HEK293 (cell line): Measurements from ENCODE around the gene MOCS3.

Source experiments
- BCL11A ChIP-seq: fragments of 450-650 bp; formaldehyde crosslinking; IDR thresholded peaks from 2 replicates; pipeline ENCODE4 v1.5.1; 2016; ENCODE audit warnings: low read depth, missing biosample characterization, missing genetic modification characterization
- FEZF1 ChIP-seq: fragments of 450-650 bp; formaldehyde crosslinking; IDR thresholded peaks from 2 replicates; pipeline ENCODE4 v1.5.1; 2016; ENCODE audit warnings: missing biosample characterization, missing genetic modification characterization
- GLI4 ChIP-seq: fragments of 450-650 bp; formaldehyde crosslinking; IDR thresholded peaks from 2 replicates; pipeline ENCODE4 v1.5.1; 2016; ENCODE audit warnings: missing biosample characterization, missing genetic modification characterization
- MZF1 ChIP-seq: fragments of 450-650 bp; formaldehyde crosslinking; IDR thresholded peaks from 2 replicates; pipeline ENCODE4 v1.5.1; 2017; ENCODE audit warnings: missing biosample characterization, missing genetic modification characterization, borderline replicate concordance
- OVOL3 ChIP-seq: fragments of 450-650 bp; formaldehyde crosslinking; IDR thresholded peaks from 2 replicates; pipeline ENCODE4 v1.5.1; 2016; ENCODE audit warnings: missing biosample characterization, missing genetic modification characterization
- SP3 ChIP-seq: fragments of 450-650 bp; formaldehyde crosslinking; IDR thresholded peaks from 2 replicates; pipeline ENCODE4 v1.5.1; 2016; ENCODE audit warnings: missing biosample characterization, missing genetic modification characterization
- TRIM28 ChIP-seq: IDR thresholded peaks from 2 replicates; pipeline ENCODE4 v1.6.1; 2011; ENCODE audit warnings: low read length, control low read depth, borderline replicate concordance
- ZEB2 ChIP-seq: fragments of 450-650 bp; formaldehyde crosslinking; IDR thresholded peaks from 2 replicates; pipeline ENCODE4 v1.5.1; 2016; ENCODE audit warnings: missing biosample characterization, missing genetic modification characterization
- ZFP3 ChIP-seq: fragments of 450-650 bp; formaldehyde crosslinking; IDR thresholded peaks from 2 replicates; pipeline ENCODE4 v1.5.1; 2016; ENCODE audit warnings: low read depth, missing biosample characterization, missing genetic modification characterization
- ZFP41 ChIP-seq: fragments of 450-650 bp; formaldehyde crosslinking; IDR thresholded peaks from 2 replicates; pipeline ENCODE4 v1.5.1; 2016; ENCODE audit warnings: missing biosample characterization, missing genetic modification characterization, borderline replicate concordance
- ZIC2 ChIP-seq: fragments of 450-650 bp; formaldehyde crosslinking; IDR thresholded peaks from 2 replicates; pipeline ENCODE4 v1.5.1; 2016; ENCODE audit warnings: missing biosample characterization, missing genetic modification characterization
- ZNF114 ChIP-seq: fragments of 450-650 bp; formaldehyde crosslinking; IDR thresholded peaks from 2 replicates; pipeline ENCODE4 v1.5.0; 2017; ENCODE audit warnings: missing biosample characterization, missing genetic modification characterization
- ZNF174 ChIP-seq: fragments of 450-650 bp; formaldehyde crosslinking; IDR thresholded peaks from 2 replicates; pipeline ENCODE4 v1.5.0; 2017; ENCODE audit warnings: missing biosample characterization, mild to moderate bottlenecking, missing genetic modification characterization
- ZNF292 ChIP-seq: fragments of 450-650 bp; formaldehyde crosslinking; IDR thresholded peaks from 2 replicates; pipeline ENCODE4 v1.5.1; 2016; ENCODE audit warnings: low read depth, missing biosample characterization, missing genetic modification characterization, borderline replicate concordance
- ZNF354C ChIP-seq: fragments of 450-650 bp; formaldehyde crosslinking; IDR thresholded peaks from 2 replicates; pipeline ENCODE4 v1.5.1; 2016; ENCODE audit warnings: missing biosample characterization, missing genetic modification characterization, low read depth, borderline replicate concordance
- ZNF391 ChIP-seq: fragments of 450-650 bp; formaldehyde crosslinking; IDR thresholded peaks from 2 replicates; pipeline ENCODE4 v1.5.1; 2016; ENCODE audit warnings: low read depth, missing biosample characterization, missing genetic modification characterization, borderline replicate concordance
- ZNF426 ChIP-seq: fragments of 450-650 bp; formaldehyde crosslinking; IDR thresholded peaks from 2 replicates; pipeline ENCODE4 v1.5.1; 2017; ENCODE audit warnings: missing biosample characterization, missing genetic modification characterization, mild to moderate bottlenecking, inconsistent platforms, moderate library complexity
- ZNF555 ChIP-seq: fragments of 450-650 bp; formaldehyde crosslinking; conservative IDR thresholded peaks from 2 replicates; pipeline ENCODE4 v1.5.1; 2017; ENCODE audit warnings: missing biosample characterization, mild to moderate bottlenecking, missing genetic modification characterization, inconsistent platforms
- ZNF560 ChIP-seq: fragments of 450-650 bp; formaldehyde crosslinking; IDR thresholded peaks from 2 replicates; pipeline ENCODE4 v1.5.1; 2017; ENCODE audit warnings: missing biosample characterization, missing genetic modification characterization, borderline replicate concordance
- ZNF629 ChIP-seq: fragments of 450-650 bp; formaldehyde crosslinking; IDR thresholded peaks from 2 replicates; pipeline ENCODE4 v1.5.1; 2017; ENCODE audit warnings: missing biosample characterization, missing genetic modification characterization
- ZNF677 ChIP-seq: fragments of 450-650 bp; IDR thresholded peaks from 2 replicates; pipeline ENCODE4 v1.5.0; 2018; ENCODE audit warnings: missing biosample characterization, mild to moderate bottlenecking, missing genetic modification characterization, moderate library complexity
- ZNF785 ChIP-seq: fragments of 450-650 bp; formaldehyde crosslinking; IDR thresholded peaks from 2 replicates; pipeline ENCODE4 v1.5.1; 2016; ENCODE audit warnings: missing biosample characterization, missing genetic modification characterization
- ZSCAN16 ChIP-seq: fragments of 450-650 bp; formaldehyde crosslinking; IDR thresholded peaks from 2 replicates; pipeline ENCODE4 v1.5.1; 2016; ENCODE audit warnings: missing biosample characterization, missing genetic modification characterization
- TF ChIP-seq, protein P1 (sequence below): fragments of 450-650 bp; formaldehyde crosslinking; IDR thresholded peaks from 2 replicates; pipeline ENCODE4 v1.5.1; 2016; ENCODE audit warnings: missing biosample characterization, missing genetic modification characterization
- TF ChIP-seq, protein P2 (sequence below): fragments of 450-650 bp; formaldehyde crosslinking; IDR thresholded peaks from 2 replicates; pipeline ENCODE4 v1.5.1; 2016; ENCODE audit warnings: missing biosample characterization, missing genetic modification characterization
- TF ChIP-seq, protein P3 (sequence below): fragments of 450-650 bp; formaldehyde crosslinking; IDR thresholded peaks from 2 replicates; pipeline ENCODE4 v1.5.1; 2017; ENCODE audit warnings: missing biosample characterization, missing genetic modification characterization
- TF ChIP-seq, protein P4 (sequence below): fragments of 450-650 bp; formaldehyde crosslinking; IDR thresholded peaks from 2 replicates; pipeline ENCODE4 v1.5.1; 2017; ENCODE audit warnings: missing biosample characterization, missing genetic modification characterization
- TF ChIP-seq, protein P5 (sequence below): fragments of 450-650 bp; formaldehyde crosslinking; IDR thresholded peaks from 2 replicates; pipeline ENCODE4 v1.5.1; 2017; ENCODE audit warnings: missing biosample characterization, missing genetic modification characterization
- TF ChIP-seq, protein P6 (sequence below): fragments of 450-650 bp; formaldehyde crosslinking; IDR thresholded peaks from 2 replicates; pipeline ENCODE4 v1.5.1; 2016; ENCODE audit warnings: missing biosample characterization, missing genetic modification characterization
- TF ChIP-seq, protein P7 (sequence below): fragments of 450-650 bp; formaldehyde crosslinking; conservative IDR thresholded peaks from 2 replicates; pipeline ENCODE4 v1.5.1; 2016; ENCODE audit warnings: low read depth, missing biosample characterization, missing genetic modification characterization

Gene MOCS3

DNA sequence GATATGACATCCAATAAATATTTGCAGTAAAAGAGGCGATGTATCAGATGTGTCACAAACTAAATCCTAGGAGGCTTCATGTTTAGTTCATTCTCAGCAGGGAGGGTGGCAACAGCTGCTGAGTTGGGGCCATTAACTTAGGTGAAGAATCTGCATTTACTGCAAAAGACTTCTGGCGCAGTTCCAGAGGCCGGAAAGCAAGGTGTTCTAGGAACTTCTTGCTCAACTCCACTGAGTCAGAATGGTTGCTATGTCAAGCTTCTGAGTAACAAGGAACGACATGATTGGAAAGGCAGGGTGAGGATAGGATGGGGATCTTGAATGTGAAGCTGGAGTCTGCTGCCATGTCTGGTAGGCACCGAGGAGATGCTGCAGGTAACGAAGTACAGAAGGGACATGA lies 39.1 kb upstream of the MOCS3 start (continued):
- TF ChIP-seq TRIM28 (no peak), ZIC2 (tag by site-specific recombination) (peak; percentile 53), ZNF629 (tag by site-specific recombination) (no peak), SP3 (tag by site-specific recombination) (no peak), OVOL3 (tag by site-specific recombination) (no peak), ZNF114 (tag by site-specific recombination) (no peak), FEZF1 (tag by site-specific recombination) (peak; percentile 32; the same call in 1 of the 2 replicates), ZNF677 (no peak), ZFP41 (tag by site-specific recombination) (no peak), ZNF174 (tag by site-specific recombination) (no peak), ZNF391 (tag by site-specific recombination) (no peak), ZEB2 (tag by site-specific recombination) (no peak), ZNF426 (tag by site-specific recombination) (no peak), ZNF560 (no peak), BCL11A (tag by site-specific recombination) (no peak), ZNF785 (tag by site-specific recombination) (no peak), MZF1 (tag by site-specific recombination) (no peak), ZFP3 (tag by site-specific recombination) (no peak), ZNF354C (tag by site-specific recombination) (no peak), ZNF555 (tag by site-specific recombination) (no peak), ZNF292 (tag by site-specific recombination) (no peak), ZSCAN16 (peak; percentile 84), GLI4 (tag by site-specific recombination) (no peak)
- TF ChIP-seq, protein P1, sequence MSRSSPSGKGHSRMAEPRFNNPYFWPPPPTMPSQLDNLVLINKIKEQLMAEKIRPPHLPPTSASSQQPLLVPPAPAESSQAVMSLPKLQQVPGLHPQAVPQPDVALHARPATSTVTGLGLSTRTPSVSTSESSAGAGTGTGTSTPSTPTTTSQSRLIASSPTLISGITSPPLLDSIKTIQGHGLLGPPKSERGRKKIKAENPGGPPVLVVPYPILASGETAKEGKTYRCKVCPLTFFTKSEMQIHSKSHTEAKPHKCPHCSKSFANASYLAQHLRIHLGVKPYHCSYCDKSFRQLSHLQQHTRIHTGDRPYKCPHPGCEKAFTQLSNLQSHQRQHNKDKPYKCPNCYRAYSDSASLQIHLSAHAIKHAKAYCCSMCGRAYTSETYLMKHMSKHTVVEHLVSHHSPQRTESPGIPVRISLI (tag by site-specific recombination): no peak
- TF ChIP-seq, protein P2, sequence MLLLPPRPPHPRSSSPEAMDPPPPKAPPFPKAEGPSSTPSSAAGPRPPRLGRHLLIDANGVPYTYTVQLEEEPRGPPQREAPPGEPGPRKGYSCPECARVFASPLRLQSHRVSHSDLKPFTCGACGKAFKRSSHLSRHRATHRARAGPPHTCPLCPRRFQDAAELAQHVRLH (tag by site-specific recombination): no peak
- TF ChIP-seq, protein P3, sequence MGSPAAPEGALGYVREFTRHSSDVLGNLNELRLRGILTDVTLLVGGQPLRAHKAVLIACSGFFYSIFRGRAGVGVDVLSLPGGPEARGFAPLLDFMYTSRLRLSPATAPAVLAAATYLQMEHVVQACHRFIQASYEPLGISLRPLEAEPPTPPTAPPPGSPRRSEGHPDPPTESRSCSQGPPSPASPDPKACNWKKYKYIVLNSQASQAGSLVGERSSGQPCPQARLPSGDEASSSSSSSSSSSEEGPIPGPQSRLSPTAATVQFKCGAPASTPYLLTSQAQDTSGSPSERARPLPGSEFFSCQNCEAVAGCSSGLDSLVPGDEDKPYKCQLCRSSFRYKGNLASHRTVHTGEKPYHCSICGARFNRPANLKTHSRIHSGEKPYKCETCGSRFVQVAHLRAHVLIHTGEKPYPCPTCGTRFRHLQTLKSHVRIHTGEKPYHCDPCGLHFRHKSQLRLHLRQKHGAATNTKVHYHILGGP (tag by site-specific recombination): peak; percentile 73
- TF ChIP-seq, protein P4, sequence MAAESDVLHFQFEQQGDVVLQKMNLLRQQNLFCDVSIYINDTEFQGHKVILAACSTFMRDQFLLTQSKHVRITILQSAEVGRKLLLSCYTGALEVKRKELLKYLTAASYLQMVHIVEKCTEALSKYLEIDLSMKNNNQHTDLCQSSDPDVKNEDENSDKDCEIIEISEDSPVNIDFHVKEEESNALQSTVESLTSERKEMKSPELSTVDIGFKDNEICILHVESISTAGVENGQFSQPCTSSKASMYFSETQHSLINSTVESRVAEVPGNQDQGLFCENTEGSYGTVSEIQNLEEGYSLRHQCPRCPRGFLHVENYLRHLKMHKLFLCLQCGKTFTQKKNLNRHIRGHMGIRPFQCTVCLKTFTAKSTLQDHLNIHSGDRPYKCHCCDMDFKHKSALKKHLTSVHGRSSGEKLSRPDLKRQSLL (tag by site-specific recombination): no peak
- TF ChIP-seq, protein P5, sequence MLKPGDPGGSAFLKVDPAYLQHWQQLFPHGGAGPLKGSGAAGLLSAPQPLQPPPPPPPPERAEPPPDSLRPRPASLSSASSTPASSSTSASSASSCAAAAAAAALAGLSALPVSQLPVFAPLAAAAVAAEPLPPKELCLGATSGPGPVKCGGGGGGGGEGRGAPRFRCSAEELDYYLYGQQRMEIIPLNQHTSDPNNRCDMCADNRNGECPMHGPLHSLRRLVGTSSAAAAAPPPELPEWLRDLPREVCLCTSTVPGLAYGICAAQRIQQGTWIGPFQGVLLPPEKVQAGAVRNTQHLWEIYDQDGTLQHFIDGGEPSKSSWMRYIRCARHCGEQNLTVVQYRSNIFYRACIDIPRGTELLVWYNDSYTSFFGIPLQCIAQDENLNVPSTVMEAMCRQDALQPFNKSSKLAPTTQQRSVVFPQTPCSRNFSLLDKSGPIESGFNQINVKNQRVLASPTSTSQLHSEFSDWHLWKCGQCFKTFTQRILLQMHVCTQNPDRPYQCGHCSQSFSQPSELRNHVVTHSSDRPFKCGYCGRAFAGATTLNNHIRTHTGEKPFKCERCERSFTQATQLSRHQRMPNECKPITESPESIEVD (tag by site-specific recombination): peak; percentile 60; the same call in 1 of the 2 replicates
- TF ChIP-seq, protein P6, sequence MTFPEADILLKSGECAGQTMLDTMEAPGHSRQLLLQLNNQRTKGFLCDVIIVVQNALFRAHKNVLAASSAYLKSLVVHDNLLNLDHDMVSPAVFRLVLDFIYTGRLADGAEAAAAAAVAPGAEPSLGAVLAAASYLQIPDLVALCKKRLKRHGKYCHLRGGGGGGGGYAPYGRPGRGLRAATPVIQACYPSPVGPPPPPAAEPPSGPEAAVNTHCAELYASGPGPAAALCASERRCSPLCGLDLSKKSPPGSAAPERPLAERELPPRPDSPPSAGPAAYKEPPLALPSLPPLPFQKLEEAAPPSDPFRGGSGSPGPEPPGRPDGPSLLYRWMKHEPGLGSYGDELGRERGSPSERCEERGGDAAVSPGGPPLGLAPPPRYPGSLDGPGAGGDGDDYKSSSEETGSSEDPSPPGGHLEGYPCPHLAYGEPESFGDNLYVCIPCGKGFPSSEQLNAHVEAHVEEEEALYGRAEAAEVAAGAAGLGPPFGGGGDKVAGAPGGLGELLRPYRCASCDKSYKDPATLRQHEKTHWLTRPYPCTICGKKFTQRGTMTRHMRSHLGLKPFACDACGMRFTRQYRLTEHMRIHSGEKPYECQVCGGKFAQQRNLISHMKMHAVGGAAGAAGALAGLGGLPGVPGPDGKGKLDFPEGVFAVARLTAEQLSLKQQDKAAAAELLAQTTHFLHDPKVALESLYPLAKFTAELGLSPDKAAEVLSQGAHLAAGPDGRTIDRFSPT (tag by site-specific recombination): no peak
- TF ChIP-seq, protein P7, sequence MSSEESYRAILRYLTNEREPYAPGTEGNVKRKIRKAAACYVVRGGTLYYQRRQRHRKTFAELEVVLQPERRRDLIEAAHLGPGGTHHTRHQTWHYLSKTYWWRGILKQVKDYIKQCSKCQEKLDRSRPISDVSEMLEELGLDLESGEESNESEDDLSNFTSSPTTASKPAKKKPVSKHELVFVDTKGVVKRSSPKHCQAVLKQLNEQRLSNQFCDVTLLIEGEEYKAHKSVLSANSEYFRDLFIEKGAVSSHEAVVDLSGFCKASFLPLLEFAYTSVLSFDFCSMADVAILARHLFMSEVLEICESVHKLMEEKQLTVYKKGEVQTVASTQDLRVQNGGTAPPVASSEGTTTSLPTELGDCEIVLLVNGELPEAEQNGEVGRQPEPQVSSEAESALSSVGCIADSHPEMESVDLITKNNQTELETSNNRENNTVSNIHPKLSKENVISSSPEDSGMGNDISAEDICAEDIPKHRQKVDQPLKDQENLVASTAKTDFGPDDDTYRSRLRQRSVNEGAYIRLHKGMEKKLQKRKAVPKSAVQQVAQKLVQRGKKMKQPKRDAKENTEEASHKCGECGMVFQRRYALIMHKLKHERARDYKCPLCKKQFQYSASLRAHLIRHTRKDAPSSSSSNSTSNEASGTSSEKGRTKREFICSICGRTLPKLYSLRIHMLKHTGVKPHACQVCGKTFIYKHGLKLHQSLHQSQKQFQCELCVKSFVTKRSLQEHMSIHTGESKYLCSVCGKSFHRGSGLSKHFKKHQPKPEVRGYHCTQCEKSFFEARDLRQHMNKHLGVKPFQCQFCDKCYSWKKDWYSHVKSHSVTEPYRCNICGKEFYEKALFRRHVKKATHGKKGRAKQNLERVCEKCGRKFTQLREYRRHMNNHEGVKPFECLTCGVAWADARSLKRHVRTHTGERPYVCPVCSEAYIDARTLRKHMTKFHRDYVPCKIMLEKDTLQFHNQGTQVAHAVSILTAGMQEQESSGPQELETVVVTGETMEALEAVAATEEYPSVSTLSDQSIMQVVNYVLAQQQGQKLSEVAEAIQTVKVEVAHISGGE (tag by site-specific recombination): no peak
